Loucy (cell line): ENCODE data around the gene ZFAND2B.

Experiments used
- CTCF ChIP-seq: fragments of 200-600 bp; sonication (generic); conservative IDR thresholded peaks from 2 replicates; pipeline ENCODE4 v1.5.1; 2014; ENCODE audit warnings: mild to moderate bottlenecking, antibody characterized with exemption, low read length
- EZH2phosphoT487 ChIP-seq: fragments of 200-600 bp; IDR thresholded peaks from 2 replicates; pipeline ENCODE4 v1.6.1; 2018; ENCODE audit warnings: antibody characterized with exemption, mild to moderate bottlenecking, moderate library complexity, borderline replicate concordance

- no peak for TF ChIP-seq CTCF
- no peak for TF ChIP-seq EZH2phosphoT487
Observed at GRCh38 chr2:219167997-219168396, 38.6 kb upstream of the ZFAND2B start.
